ENCODE results near the gene ZNF487.

- TF ChIP-seq, protein P1, sequence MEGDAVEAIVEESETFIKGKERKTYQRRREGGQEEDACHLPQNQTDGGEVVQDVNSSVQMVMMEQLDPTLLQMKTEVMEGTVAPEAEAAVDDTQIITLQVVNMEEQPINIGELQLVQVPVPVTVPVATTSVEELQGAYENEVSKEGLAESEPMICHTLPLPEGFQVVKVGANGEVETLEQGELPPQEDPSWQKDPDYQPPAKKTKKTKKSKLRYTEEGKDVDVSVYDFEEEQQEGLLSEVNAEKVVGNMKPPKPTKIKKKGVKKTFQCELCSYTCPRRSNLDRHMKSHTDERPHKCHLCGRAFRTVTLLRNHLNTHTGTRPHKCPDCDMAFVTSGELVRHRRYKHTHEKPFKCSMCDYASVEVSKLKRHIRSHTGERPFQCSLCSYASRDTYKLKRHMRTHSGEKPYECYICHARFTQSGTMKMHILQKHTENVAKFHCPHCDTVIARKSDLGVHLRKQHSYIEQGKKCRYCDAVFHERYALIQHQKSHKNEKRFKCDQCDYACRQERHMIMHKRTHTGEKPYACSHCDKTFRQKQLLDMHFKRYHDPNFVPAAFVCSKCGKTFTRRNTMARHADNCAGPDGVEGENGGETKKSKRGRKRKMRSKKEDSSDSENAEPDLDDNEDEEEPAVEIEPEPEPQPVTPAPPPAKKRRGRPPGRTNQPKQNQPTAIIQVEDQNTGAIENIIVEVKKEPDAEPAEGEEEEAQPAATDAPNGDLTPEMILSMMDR (IDR thresholded peaks at IDR 0.05): no peak
- TF ChIP-seq SIN3A (IDR thresholded peaks at IDR 0.05; ENCODE audit: borderline replicate concordance, insufficient read depth, low read depth, low read length): no peak
Observed at GRCh38 chr10:43402176-43402575, 34.7 kb upstream of the ZNF487 start.

Data from Panc1 (cell line).